Smooth muscle cell (in vitro differentiated cells): ENCODE data around the gene ANKS1A. TPM values are rescaled to one million over a fixed set of nuclear protein-coding genes. Genes with fewer than 3 reads are reported as not detected.

Experiments
- DNase-seq: peaks from one replicate; lab custom pipeline; 2025; ENCODE audit not compliant: unreplicated experiment; lab: John Stamatoyannopoulos, UW
- H2AFZ ChIP-seq: fragments of 200-600 bp; sonication (generic); 2 replicates; pipeline ENCODE4 v1.6.0; 2016; ENCODE audit warnings: antibody characterized with exemption, low read depth, mild to moderate bottlenecking
- H3F3A ChIP-seq: fragments of 200-600 bp; sonication (generic); 2 replicates; pipeline ENCODE4 v1.6.0; 2017; ENCODE audit warnings: antibody characterized with exemption, low read depth
- H3K27ac ChIP-seq: fragments of 200-600 bp; sonication (generic); 2 replicates; pipeline ENCODE4 v1.5.1; 2016; ENCODE audit warnings: low read depth, mild to moderate bottlenecking
- H3K27me3 ChIP-seq: fragments of 200-600 bp; sonication (generic); 2 replicates; pipeline ENCODE4 v1.6.1; 2016; ENCODE audit warnings: low read depth, mild to moderate bottlenecking
- H3K36me3 ChIP-seq: fragments of 200-600 bp; sonication (generic); 2 replicates; pipeline ENCODE4 v1.5.1; 2016; ENCODE audit warnings: low read depth
- H3K4me1 ChIP-seq: fragments of 200-600 bp; sonication (generic); 2 replicates; pipeline ENCODE4 v1.5.1; 2016; ENCODE audit warnings: low read depth
- H3K4me2 ChIP-seq: fragments of 200-600 bp; sonication (generic); 2 replicates; pipeline ENCODE4 v1.6.0; 2016; ENCODE audit warnings: mild to moderate bottlenecking
- H3K4me3 ChIP-seq: fragments of 200-600 bp; sonication (generic); 2 replicates; pipeline ENCODE4 v1.5.1; 2016; ENCODE audit warnings: mild to moderate bottlenecking
- H3K79me2 ChIP-seq: fragments of 200-600 bp; sonication (generic); 2 replicates; pipeline ENCODE4 v1.6.0; 2016; ENCODE audit warnings: low read depth, mild to moderate bottlenecking
- H3K9ac ChIP-seq: fragments of 200-600 bp; sonication (generic); 2 replicates; pipeline ENCODE4 v1.6.0; 2016; ENCODE audit warnings: low read depth
- H3K9me3 ChIP-seq: fragments of 200-600 bp; sonication (generic); replicated peaks from 2 replicates; pipeline ENCODE4 v1.5.1; 2016; ENCODE audit warnings: low read depth
- H4K20me1 ChIP-seq: fragments of 200-600 bp; sonication (generic); 2 replicates; pipeline ENCODE4 v1.6.0; 2016; ENCODE audit warnings: low read depth
- CTCF ChIP-seq: fragments of 200-600 bp; sonication (generic); IDR thresholded peaks from 2 replicates; pipeline ENCODE4 v1.5.1; 2017; ENCODE audit warnings: borderline replicate concordance, mild to moderate bottlenecking, antibody characterized with exemption; ENCODE audit not compliant: insufficient read depth, poor library complexity, severe bottlenecking
- WGBS: methylation state at CpG from one replicate; pipeline ENCODE4 v1.1.7; 2016; ENCODE audit warnings: low lambda C conversion rate; 5-methylcytosine and 5-hydroxymethylcytosine counted together
- polyA plus RNA-seq: library from polyadenylated mRNA; unstranded; fragments of >200 nt; fragmentation: Nextera tagmentation; extraction: Ambion mirVana; gene quantifications from 2 replicates; pipeline ENCODE4 v1.2.1, GENCODE V29; 2016
- total RNA-seq: library from RNA; depleted of rRNA; stranded (reverse); fragments of >200 nt; gene quantifications from 2 replicates; pipeline ENCODE4 v1.2.3, GENCODE V29; 2014

ANKS1A gene
- total and polyA plus RNA-seq, 2 experiments from 2014 or later, result 28.9 to 39.2 TPM

- peaks cover 25% of the 10 kb centered on the region for H4K20me1 ChIP-seq
- no peaks in the 10 kb centered on the region for H3K4me1 ChIP-seq
- H3F3A ChIP-seq, result no peaks in the 10 kb centered on the region
- H3K9me3 ChIP-seq, result no peaks in the 10 kb centered on the region
- no peak overlapping the region for H3K4me3 ChIP-seq
- no peak overlapping the region for H3K27ac ChIP-seq
- H3K79me2 ChIP-seq, result peaks cover 4% of the 10 kb centered on the region
- no peak overlapping the region for H3K4me2 ChIP-seq
- DNase-seq, result no peak
- no peak overlapping the region for H3K9ac ChIP-seq
- no peak for TF ChIP-seq CTCF
- WGBS, result 100% methylated on average over 2 of the region's 2 CpGs
- no peak overlapping the region for H2AFZ ChIP-seq
- no peaks in the 10 kb centered on the region for H3K27me3 ChIP-seq
- H3K36me3 ChIP-seq, result no peaks in the 10 kb centered on the region
These were observed 81.9 kb downstream of the ANKS1A start for GRCh38 chr6:34970957-34971356.

- TF ChIP-seq CTCF, result no peak
- no peaks in the 10 kb centered on the region for H3K36me3 ChIP-seq
- 18% methylated on average over 2 of the region's 2 CpGs for WGBS
- H3K9ac ChIP-seq, result no peak overlapping the region
- H3K27ac ChIP-seq, result no peak overlapping the region
- DNase-seq, result no peak
- no peaks in the 10 kb centered on the region for H3K9me3 ChIP-seq
- H3F3A ChIP-seq, result no peaks in the 10 kb centered on the region
- no peak overlapping the region for H3K4me3 ChIP-seq
- H2AFZ ChIP-seq, result no peak overlapping the region
- no peaks in the 10 kb centered on the region for H3K79me2 ChIP-seq
- no peaks in the 10 kb centered on the region for H3K27me3 ChIP-seq
- H3K4me2 ChIP-seq, result no peak overlapping the region
- no peaks in the 10 kb centered on the region for H3K4me1 ChIP-seq
- peaks cover 6% of the 10 kb centered on the region for H4K20me1 ChIP-seq
These were observed 84.6 kb downstream of the ANKS1A start for GRCh38 chr6:34973547-34974248.

- Histone ChIP-seq H3K4me3 (no peak overlapping the region), H3K27ac (no peak overlapping the region), H2AFZ (no peak overlapping the region), H3K27me3 (no peaks in the 10 kb centered on the region), H3K36me3 (no peaks in the 10 kb centered on the region), H3K4me2 (no peak overlapping the region), H3F3A (no peaks in the 10 kb centered on the region), H4K20me1 (peaks cover 6% of the 10 kb centered on the region), H3K79me2 (no peaks in the 10 kb centered on the region), H3K4me1 (no peaks in the 10 kb centered on the region), H3K9ac (no peak overlapping the region), H3K9me3 (no peaks in the 10 kb centered on the region)
- DNase-seq, result no peak
- 25% methylated on average over 1 of the region's 1 CpG for WGBS
- no peak for TF ChIP-seq CTCF
These were observed 85.2 kb downstream of the ANKS1A start for GRCh38 chr6:34974249-34974642.

GRCh38 chr6:34976239-34976638 is 87.2 kb downstream of the ANKS1A start:
- TF ChIP-seq CTCF, result no peak
- no peak for DNase-seq
- H3K36me3 ChIP-seq, result no peaks in the 10 kb centered on the region
- H3K27me3 ChIP-seq, result no peaks in the 10 kb centered on the region
- no peaks in the 10 kb centered on the region for H3F3A ChIP-seq
- no peaks in the 10 kb centered on the region for H3K79me2 ChIP-seq
- H3K27ac ChIP-seq, result no peak overlapping the region
- no peak overlapping the region for H3K4me3 ChIP-seq
- whole genome bisulfite sequencing, result 94% methylated on average over 2 of the region's 2 CpGs
- H4K20me1 ChIP-seq, result no peaks in the 10 kb centered on the region
- H3K4me1 ChIP-seq, result no peaks in the 10 kb centered on the region
- H2AFZ ChIP-seq, result no peak overlapping the region
- H3K9ac ChIP-seq, result no peak overlapping the region
- H3K4me2 ChIP-seq, result no peak overlapping the region
- no peaks in the 10 kb centered on the region for H3K9me3 ChIP-seq
